GM06990 (cell line): Measurements from ENCODE around the gene MYO5B.
A peak's percentile ranks its signal among the peaks of the same experiment; 100 is the strongest.

ENCODE experiments used
- DNase-seq: peaks from one replicate; pipeline ENCODE4 v3.0.0-alpha.2; 2011; ENCODE audit not compliant: insufficient read length; ENCODE audit errors: extremely low read depth
- H3K27me3 ChIP-seq: replicated peaks from 2 replicates; pipeline ENCODE4 v1.6.0; 2011; ENCODE audit warnings: low read length; ENCODE audit not compliant: control insufficient read depth, insufficient read depth
- H3K36me3 ChIP-seq: 2 replicates; pipeline ENCODE4 v1.5.1; 2011; ENCODE audit warnings: low read length; ENCODE audit not compliant: control insufficient read depth, insufficient read depth
- H3K4me3 ChIP-seq: replicated peaks from 2 replicates; pipeline ENCODE4 v1.5.1; 2011; ENCODE audit warnings: low read depth, mild to moderate bottlenecking, control low read depth, low read length
- TF ChIP-seq, protein P1 (sequence below): IDR thresholded peaks from 2 replicates; pipeline ENCODE4 v1.5.1; 2011; ENCODE audit warnings: low read length, control low read depth, mild to moderate bottlenecking, inconsistent platforms; ENCODE audit not compliant: insufficient read depth, poor library complexity, severe bottlenecking

The MYO5B gene

DNA sequence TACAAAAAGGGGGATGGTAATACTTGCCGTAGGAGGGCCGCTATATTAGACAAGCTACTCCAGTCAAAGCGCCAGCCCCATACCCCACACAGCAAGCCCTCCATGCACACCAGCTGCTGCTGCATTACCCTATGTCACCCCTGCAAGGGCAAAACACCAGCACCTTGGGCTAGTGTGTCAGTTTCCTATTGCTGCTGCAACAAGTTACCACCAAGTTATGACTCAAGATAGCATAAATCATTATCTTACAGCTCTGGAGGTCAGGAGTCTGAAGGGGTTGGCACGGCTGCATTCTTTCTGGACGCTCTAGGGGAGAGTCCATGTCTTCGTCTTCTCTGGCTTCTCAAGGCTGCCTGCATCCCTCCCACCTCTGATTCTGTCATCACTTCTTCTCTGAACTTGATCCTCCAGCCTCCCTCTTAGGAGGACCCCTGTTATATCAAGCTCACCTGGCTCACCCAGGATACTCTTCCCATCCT, 293.0 kb downstream of the MYO5B start:
- TF ChIP-seq, protein P1, sequence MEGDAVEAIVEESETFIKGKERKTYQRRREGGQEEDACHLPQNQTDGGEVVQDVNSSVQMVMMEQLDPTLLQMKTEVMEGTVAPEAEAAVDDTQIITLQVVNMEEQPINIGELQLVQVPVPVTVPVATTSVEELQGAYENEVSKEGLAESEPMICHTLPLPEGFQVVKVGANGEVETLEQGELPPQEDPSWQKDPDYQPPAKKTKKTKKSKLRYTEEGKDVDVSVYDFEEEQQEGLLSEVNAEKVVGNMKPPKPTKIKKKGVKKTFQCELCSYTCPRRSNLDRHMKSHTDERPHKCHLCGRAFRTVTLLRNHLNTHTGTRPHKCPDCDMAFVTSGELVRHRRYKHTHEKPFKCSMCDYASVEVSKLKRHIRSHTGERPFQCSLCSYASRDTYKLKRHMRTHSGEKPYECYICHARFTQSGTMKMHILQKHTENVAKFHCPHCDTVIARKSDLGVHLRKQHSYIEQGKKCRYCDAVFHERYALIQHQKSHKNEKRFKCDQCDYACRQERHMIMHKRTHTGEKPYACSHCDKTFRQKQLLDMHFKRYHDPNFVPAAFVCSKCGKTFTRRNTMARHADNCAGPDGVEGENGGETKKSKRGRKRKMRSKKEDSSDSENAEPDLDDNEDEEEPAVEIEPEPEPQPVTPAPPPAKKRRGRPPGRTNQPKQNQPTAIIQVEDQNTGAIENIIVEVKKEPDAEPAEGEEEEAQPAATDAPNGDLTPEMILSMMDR: no peak
- Histone ChIP-seq H3K36me3 (no peaks in the 10 kb centered on the region), H3K4me3 (no peak overlapping the region), H3K27me3 (peaks cover 5% of the 10 kb centered on the region)
- DNase-seq: no peak

DNA sequence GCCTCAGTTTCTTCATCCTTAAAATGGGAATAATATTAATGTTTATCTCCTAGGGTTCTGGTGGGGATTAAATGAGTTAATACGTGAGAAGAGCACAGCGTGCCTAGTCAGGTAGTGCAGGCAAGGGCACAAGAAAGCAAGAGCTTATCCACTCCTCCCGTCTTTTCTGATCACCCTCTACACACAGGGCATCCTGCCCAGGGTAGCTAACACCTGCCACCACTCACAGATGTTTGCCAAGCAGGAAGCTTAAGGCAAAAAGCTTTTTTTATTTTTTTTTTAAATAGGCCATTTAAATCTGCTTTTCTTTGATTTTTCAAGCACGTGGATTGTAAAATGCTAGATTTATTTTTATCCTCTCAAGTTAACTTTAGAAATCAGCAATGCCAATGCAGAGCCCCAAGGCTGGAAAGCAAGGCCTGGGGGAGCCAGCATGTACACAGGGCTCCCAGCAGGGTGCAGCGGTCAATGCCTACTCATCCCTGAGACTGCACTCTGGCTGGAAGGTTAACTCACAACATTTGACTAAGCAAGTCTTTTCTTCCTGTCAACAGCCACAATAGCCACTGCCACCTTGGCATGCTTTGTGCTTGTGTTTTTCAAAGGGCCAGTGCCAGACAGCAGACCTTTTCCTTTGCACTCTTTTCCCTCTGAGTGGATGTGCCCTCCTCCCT, 295.2 kb downstream of the MYO5B start:
- TF ChIP-seq, protein P1: peak; percentile 2
- no peak overlapping the region for H3K4me3 ChIP-seq
- DNase-seq: no peak

DNA sequence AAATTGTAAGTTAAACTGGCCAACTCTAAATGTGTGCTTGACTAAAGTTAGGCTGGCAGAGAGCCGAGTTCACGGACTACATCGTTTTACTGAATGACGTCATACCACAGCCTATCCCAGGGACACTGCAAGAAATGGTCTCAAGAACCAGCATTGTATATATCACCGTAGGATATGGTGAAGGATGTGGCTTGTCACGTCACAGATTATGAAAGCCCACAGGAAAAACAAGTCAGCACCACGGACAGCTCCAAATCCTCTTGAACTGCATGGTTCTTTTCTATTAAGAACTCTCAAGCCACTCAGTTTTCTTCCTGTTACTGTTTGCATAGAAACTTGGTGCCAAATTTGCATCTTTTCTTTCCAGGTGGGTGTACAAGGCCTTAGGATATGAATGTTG, 296.5 kb downstream of the MYO5B start:
- H3K4me3 ChIP-seq: no peak overlapping the region
- TF ChIP-seq, protein P1: no peak
- DNase-seq: no peak
- H3K27me3 ChIP-seq: peaks cover 2% of the 10 kb centered on the region; the same call in 1 of the 2 replicates
- H3K36me3 ChIP-seq: no peaks in the 10 kb centered on the region

More for the DNA sequence above, 295.2 kb downstream of the MYO5B start:
- H3K36me3 ChIP-seq: no peaks in the 10 kb centered on the region
- H3K27me3 ChIP-seq: peaks cover 4% of the 10 kb centered on the region

- no peak for DNase-seq
- no peak overlapping the region for H3K4me3 ChIP-seq
- H3K36me3 ChIP-seq: no peaks in the 10 kb centered on the region
- TF ChIP-seq, protein P1: no peak
- H3K27me3 ChIP-seq: no peaks in the 10 kb centered on the region; the same call in 1 of the 2 replicates
Measured at GRCh38 chr18:49894517-49895226, 300.3 kb downstream of the MYO5B start.

DNA sequence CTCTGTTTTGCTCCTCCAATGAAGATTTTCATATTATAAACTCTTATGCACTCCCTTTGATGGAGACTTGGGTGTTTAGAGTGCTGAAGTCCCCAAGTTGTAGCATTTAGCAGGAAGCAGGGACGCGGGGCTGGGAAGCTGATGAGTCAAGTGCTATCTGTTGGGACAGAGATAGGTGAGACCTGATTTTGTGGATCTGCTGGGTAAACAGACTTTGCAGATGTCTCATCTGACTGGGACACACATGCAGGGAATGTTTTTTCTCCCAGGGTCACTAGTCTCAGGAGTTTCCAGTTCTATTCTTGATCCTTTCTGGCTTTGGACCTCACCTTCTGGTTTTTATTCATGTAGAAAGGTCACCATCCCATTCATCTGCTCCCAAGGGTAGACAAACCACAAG, 301.9 kb downstream of the MYO5B start:
- no peaks in the 10 kb centered on the region for H3K36me3 ChIP-seq
- DNase-seq: no peak
- no peak overlapping the region for H3K4me3 ChIP-seq
- H3K27me3 ChIP-seq: no peaks in the 10 kb centered on the region; the same call in 1 of the 2 replicates
- TF ChIP-seq, protein P1: no peak
